Neural progenitor cell (in vitro differentiated cells): Measurements from ENCODE around the gene PUSL1.

ENCODE experiments used
- EZH2 ChIP-seq: fragments of 200-600 bp; sonication (generic); IDR thresholded peaks from 2 replicates; pipeline ENCODE4 v1.6.1; 2017; ENCODE audit warnings: antibody characterized with exemption, mild to moderate bottlenecking, moderate library complexity
- EZH2phosphoT487 ChIP-seq: fragments of 200-600 bp; sonication (generic); IDR thresholded peaks from 2 replicates; pipeline ENCODE4 v1.6.1; 2017; ENCODE audit warnings: antibody characterized with exemption
- TF ChIP-seq, protein P1 (sequence below): fragments of 200-600 bp; sonication (generic); IDR thresholded peaks from 2 replicates; pipeline ENCODE4 v1.5.1; 2017; ENCODE audit warnings: antibody characterized with exemption, mild to moderate bottlenecking

DNA sequence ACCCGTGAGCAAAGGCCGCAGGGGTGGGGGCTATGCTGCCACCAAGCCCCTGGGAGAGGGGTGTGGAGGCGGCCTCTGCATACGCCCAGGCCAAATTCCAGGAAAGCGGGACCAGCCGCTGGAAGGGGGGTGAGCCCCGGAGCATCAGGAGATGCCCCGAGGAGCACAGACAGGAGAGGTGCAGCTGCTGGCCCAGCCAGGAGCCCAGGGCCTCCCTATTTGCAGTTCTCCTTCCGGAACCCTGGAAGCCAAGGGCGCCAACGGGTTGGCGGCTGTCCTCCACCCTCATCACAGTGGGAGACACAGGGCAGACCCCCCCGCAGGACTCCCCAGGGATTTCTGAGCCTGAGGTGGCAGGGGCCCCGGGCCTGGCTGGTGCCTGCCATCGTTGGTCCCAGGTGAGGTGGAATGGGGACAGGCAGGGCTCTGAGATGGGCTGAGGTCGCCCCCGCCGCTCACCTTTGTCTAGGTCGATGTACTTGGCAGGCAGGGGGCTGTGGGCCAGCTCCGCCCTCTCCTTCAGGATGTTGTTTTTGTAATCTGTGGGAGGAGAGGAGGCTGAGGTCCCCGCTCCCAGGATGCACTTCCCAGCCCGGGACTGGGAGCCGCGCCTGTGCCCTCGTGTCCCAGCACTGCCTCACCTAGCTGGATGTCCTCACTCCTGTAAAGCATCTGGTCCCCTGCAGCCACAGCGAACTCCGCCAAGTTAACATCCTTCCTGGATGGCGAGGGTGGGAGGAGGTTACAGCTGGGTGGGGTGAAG is 45.2 kb downstream of the PUSL1 start:
- TF ChIP-seq, protein P1, sequence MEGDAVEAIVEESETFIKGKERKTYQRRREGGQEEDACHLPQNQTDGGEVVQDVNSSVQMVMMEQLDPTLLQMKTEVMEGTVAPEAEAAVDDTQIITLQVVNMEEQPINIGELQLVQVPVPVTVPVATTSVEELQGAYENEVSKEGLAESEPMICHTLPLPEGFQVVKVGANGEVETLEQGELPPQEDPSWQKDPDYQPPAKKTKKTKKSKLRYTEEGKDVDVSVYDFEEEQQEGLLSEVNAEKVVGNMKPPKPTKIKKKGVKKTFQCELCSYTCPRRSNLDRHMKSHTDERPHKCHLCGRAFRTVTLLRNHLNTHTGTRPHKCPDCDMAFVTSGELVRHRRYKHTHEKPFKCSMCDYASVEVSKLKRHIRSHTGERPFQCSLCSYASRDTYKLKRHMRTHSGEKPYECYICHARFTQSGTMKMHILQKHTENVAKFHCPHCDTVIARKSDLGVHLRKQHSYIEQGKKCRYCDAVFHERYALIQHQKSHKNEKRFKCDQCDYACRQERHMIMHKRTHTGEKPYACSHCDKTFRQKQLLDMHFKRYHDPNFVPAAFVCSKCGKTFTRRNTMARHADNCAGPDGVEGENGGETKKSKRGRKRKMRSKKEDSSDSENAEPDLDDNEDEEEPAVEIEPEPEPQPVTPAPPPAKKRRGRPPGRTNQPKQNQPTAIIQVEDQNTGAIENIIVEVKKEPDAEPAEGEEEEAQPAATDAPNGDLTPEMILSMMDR: no peak
- TF ChIP-seq EZH2phosphoT487 (no peak), EZH2 (no peak)
